ENCODE measurements around the gene SPON2.
"Not testable (repeated sequence)": the region's sequence is repeated elsewhere in the genome, so short reads cannot be mapped to it uniquely, and the experiment has no call there.

SPON2 gene

GRCh38 chr4:1139860-1140259 is 32.5 kb downstream of the SPON2 start:
- no peak for DNase-seq

DNA sequence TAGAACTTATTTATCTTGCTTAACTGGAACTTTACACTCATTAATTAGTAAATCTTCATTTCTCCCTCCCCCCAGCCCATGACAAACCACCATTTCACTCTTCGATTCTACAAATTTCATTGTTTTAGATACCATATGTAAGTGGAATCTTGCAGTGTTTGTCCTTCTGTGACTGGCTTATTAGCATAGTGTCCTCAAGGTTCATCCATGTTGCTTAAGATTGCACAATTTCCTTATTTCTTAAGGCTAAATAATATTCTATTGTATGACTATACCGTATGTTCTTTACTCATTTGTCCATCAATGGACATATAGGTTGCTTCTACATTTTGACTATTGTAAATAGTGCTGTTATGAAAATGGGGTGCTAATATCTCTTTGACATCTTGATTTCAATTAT is 34.5 kb downstream of the SPON2 start:
- DNase-seq: no peak

DNA sequence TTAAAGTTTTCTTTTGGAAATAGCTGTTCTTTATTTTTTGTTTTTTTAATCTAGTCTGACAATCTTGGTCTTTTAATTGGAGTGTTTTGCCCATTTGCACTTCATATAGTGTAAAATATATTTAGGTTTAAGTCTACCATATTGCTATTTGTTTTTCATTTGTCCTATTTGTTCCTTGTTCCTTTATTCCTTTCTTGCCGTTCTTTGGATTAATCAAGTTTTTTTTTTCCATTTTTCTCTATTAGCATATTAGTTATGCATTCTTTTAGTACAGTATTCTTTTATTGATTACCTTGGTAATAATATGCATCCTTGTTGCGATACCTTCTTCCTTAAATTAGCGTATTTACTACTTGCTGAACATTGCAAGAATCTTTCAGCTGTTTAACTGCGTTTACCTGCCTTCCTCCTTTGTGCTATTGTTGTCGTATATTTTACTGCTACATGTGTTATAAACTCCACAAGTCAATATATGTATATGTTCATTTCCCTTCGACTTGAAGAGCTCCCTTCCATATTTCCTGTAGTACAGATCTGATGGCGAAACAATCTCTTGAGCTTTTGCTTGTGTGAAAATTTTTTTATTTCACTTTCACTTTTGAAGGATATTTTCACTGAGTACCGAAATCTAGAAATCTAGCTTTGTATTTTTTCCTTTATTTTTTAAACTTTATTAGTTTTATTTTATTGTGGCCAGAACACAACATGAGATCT is 35.2 kb downstream of the SPON2 start:
- no peak for DNase-seq

GRCh38 chr4:1136048-1136447 is 36.3 kb downstream of the SPON2 start:
- DNase-seq: no peak

DNA sequence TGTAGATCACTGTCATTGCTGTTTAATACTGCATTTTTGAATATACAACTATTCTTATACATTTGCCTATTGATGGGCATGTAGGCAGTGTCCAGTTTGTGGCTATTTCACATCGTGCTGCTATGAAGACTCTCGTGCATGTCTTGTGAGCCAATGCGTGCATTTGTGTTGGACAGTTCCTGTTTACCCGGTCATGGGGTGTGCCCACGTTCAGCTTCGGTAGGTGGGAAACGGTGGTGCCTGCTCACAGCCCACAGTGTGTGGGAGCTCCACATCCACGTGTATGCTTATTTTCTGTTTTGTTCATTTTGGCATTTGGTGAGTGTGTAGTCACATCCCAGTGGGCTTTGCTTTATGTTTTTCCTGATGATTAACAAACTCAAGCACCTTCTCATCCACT is 39.4 kb downstream of the SPON2 start:
- no peak for DNase-seq

- DNase-seq: peak; percentile 86
These were observed 41.8 kb downstream of the SPON2 start for GRCh38 chr4:1130316-1131186.

DNA sequence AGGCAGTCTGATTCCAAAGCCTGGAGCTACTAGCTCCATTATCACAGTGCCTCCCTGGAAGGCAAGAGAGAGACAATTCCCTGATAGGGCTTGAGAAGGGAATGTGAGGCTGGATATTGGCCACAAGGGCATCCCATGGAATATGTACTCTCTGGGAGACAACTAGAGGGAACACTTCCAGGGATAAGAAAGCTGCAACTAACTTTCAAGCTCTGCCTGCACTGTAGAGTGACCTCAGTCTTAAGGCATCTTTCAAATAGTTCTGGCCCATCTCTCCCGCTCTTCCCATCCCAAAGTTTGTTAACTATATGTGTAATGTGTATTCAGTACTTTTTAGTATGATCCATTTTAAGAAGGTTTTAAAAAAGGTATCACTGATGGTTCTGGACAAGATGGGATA is 45.9 kb downstream of the SPON2 start:
- no peak for DNase-seq

DNA sequence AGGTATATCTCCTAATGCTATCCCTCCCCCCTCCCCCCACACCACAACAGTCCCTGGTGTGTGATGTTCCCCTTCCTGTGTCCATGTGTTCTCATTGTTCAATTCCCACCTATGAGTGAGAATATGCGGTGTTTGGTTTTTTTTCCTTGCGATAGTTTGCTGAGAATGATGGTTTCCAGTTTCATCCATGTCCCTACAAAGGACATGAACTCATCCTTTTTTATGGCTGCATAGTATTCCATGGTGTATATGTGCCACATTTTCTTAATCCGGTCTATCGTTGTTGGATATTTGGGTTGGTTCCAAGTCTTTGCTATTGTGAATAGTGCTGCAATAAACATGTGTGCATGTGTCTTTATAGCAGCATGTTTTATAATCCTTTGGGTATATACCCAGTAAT is 46.9 kb downstream of the SPON2 start:
- DNase-seq: not testable (repeated sequence)

GRCh38 chr4:1124818-1125217 is 47.6 kb downstream of the SPON2 start:
- no peak for DNase-seq

- no peak for DNase-seq
These were observed 49.9 kb downstream of the SPON2 start for GRCh38 chr4:1122505-1122904.

Data from activated CD8-positive, alpha-beta memory T cell treated with anti-CD3 and anti-CD28 coated beads, Interleukin-2, amount 50 U/mL, for 48 hours (primary cell).